Breast epithelium (tissue), 4 donors: Measurements from ENCODE around the gene NOL3. TPM values are rescaled to one million over a fixed set of nuclear protein-coding genes. Genes with fewer than 3 reads are reported as not detected.

ENCODE experiments used
- DNase-seq, 2 donors: peaks; one replicate each; pipeline ENCODE4 v3.0.0-alpha.2; 2019; ENCODE audit warnings: low spot score in 2 of 2
- H3K27ac ChIP-seq, 2 donors: fragments of 200-600 bp; sonication (generic) in 1 of 2; one replicate each; pipeline ENCODE4 v1.5.1; 2016 to 2019; ENCODE audit warnings: mild to moderate bottlenecking in 1 of 2
- H3K27me3 ChIP-seq, 2 donors: fragments of 200-600 bp; sonication (generic) in 1 of 2; one replicate each; pipeline versions ENCODE4 v1.5.1 to v1.6.0; 2017 to 2019; ENCODE audit warnings: control low read depth in 1 of 2, mild to moderate bottlenecking in 1 of 2
- H3K36me3 ChIP-seq: fragments of 200-600 bp; one replicate; pipeline ENCODE4 v1.5.1; 2019
- H3K4me1 ChIP-seq, 2 donors: fragments of 200-600 bp; sonication (generic); one replicate each; pipeline ENCODE4 v1.5.1; 2016 to 2019; ENCODE audit warnings: control low read depth in 1 of 2
- H3K4me3 ChIP-seq, 3 donors: fragments of 200-600 bp; sonication (generic); 1 replicate in 2 of 3; 2 replicates in 1 of 3; pipeline ENCODE4 v1.5.1; 2016 to 2019; ENCODE audit warnings: mild to moderate bottlenecking in 3 of 3, moderate library complexity in 2 of 3
- H3K9me3 ChIP-seq, 2 donors: fragments of 200-600 bp; sonication (generic) in 1 of 2; one replicate each; pipeline ENCODE4 v1.5.1; 2016 to 2019; ENCODE audit warnings: control low read depth in 1 of 2
- POLR2A ChIP-seq: fragments of 450-650 bp; IDR thresholded peaks from one replicate; pipeline ENCODE4 v1.6.1; 2016; ENCODE audit warnings: antibody characterized with exemption, mild to moderate bottlenecking, moderate library complexity
- POLR2AphosphoS5 ChIP-seq, 3 donors: sonication (generic); formaldehyde crosslinking; IDR thresholded peaks; one replicate each; pipeline ENCODE4 v1.6.1; 2017; ENCODE audit warnings: antibody characterized with exemption in 3 of 3
- intact Hi-C: fragments of 100-400 bp; cut with DNase I; formaldehyde crosslinking; loops from one replicate; pipeline ENCODE4 v1.15.1; 2023; ENCODE audit warnings: low total_unique reads
- total RNA-seq, 3 donors: library from RNA; depleted of rRNA; stranded (reverse); fragments of >200 nt; gene quantifications; one replicate each; pipeline ENCODE4 v1.1.0, GENCODE V29; 2016
- TF ChIP-seq, protein P1 (sequence below), 3 donors: fragments of 450-650 bp; IDR thresholded peaks; one replicate each; pipeline ENCODE4 v1.5.1; 2016 to 2017; ENCODE audit warnings: antibody characterized with exemption in 3 of 3, mild to moderate bottlenecking in 3 of 3, moderate library complexity in 3 of 3

NOL3 gene
- total RNA-seq, 3 donors from 2014 or later = 39.7 to 87.7 (median 45.9) TPM

DNA sequence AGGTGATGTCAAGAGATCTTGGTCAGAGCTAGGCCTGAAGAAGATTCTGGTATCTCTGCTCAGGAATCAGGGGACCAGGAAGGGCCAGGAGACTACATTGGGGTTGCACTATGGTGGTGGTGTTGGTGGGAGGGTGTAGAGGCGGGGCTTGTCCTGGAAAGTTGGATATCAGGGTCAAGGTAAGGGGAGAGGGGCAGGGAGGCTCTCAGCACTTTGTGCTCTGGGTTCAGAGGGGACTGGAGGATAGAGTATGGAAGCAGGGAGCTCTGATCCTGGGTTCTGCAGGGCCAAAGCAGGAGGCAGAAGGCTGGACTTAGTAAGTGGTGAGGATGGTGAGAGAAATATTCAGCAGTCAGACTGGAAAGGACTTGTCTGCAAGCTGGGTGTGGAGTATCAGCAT is 3.0 kb downstream of the NOL3 start:
- no peaks in the 10 kb centered on the region for H3K36me3 ChIP-seq
- peaks cover 5 to 16% of the 10 kb centered on the region in 2 donors for H3K4me1 ChIP-seq
- intact Hi-C loops = loop anchor here (10.0 kb wide), 1 partner anchor 241 kb away; the partner anchor contains the start of gene ZDHHC1
- no peak for DNase-seq
- H3K9me3 ChIP-seq = no peaks in the 10 kb centered on the region
- TF ChIP-seq POLR2A = no peak
- TF ChIP-seq POLR2AphosphoS5 (IDR thresholded peaks at IDR 0.05) = no peak
- TF ChIP-seq, protein P1, sequence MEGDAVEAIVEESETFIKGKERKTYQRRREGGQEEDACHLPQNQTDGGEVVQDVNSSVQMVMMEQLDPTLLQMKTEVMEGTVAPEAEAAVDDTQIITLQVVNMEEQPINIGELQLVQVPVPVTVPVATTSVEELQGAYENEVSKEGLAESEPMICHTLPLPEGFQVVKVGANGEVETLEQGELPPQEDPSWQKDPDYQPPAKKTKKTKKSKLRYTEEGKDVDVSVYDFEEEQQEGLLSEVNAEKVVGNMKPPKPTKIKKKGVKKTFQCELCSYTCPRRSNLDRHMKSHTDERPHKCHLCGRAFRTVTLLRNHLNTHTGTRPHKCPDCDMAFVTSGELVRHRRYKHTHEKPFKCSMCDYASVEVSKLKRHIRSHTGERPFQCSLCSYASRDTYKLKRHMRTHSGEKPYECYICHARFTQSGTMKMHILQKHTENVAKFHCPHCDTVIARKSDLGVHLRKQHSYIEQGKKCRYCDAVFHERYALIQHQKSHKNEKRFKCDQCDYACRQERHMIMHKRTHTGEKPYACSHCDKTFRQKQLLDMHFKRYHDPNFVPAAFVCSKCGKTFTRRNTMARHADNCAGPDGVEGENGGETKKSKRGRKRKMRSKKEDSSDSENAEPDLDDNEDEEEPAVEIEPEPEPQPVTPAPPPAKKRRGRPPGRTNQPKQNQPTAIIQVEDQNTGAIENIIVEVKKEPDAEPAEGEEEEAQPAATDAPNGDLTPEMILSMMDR (IDR thresholded peaks at IDR 0.05) = no peak
- no peaks in the 10 kb centered on the region for H3K27me3 ChIP-seq
- peak overlapping the region; percentile 37 to 75 (median 59) for H3K4me3 ChIP-seq
- H3K27ac ChIP-seq = peak overlapping the region; percentile 89 to 96

DNA sequence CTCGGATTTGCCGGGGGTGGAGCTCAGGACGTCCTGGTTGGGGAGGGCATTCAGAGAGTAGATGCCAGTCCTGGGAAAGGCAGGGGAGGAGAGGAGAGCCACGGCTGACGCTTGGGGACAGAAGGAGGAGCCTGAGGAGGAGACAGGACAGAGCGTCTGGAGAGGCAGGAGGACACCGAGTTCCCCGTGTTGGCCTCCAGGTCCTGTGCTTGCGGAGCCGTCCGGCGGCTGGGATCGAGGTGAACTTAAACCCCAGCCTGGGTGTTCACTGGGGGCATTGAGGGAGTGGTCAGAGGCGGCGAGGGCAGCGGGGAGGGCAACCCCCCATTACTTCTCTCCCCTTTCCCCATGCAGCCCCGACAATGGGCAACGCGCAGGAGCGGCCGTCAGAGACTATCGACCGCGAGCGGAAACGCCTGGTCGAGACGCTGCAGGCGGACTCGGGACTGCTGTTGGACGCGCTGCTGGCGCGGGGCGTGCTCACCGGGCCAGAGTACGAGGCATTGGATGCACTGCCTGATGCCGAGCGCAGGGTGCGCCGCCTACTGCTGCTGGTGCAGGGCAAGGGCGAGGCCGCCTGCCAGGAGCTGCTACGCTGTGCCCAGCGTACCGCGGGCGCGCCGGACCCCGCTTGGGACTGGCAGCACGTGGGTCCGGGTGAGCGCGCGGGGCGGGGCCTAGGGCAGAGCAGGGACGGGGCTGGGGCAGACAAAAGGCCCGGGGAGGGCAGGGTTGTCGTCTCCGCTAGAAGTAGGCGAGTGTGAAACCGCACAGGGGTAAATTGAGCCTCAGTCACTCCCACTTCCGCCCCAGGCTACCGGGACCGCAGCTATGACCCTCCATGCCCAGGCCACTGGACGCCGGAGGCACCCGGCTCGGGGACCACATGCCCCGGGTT is 3.7 kb downstream of the NOL3 start:
- peak; percentile 81 to 86 for DNase-seq
- peak overlapping the region; percentile 37 to 75 (median 59) for H3K4me3 ChIP-seq
- peaks cover 5 to 16% of the 10 kb centered on the region in 2 donors for H3K4me1 ChIP-seq
- no peaks in the 10 kb centered on the region for H3K27me3 ChIP-seq
- no peaks in the 10 kb centered on the region for H3K36me3 ChIP-seq
- intact Hi-C loops = loop anchor here (10.0 kb wide), 1 partner anchor 241 kb away; the partner anchor contains the start of gene ZDHHC1
- TF ChIP-seq POLR2A (no peak), POLR2AphosphoS5 (IDR thresholded peaks at IDR 0.05) (peak; percentile 51 to 56 (median 53))
- TF ChIP-seq, protein P1 (IDR thresholded peaks at IDR 0.05) = peak in 1 of 3 donors; percentile 13
- no peaks in the 10 kb centered on the region for H3K9me3 ChIP-seq
- peak overlapping the region; percentile 89 to 96 for H3K27ac ChIP-seq

DNA sequence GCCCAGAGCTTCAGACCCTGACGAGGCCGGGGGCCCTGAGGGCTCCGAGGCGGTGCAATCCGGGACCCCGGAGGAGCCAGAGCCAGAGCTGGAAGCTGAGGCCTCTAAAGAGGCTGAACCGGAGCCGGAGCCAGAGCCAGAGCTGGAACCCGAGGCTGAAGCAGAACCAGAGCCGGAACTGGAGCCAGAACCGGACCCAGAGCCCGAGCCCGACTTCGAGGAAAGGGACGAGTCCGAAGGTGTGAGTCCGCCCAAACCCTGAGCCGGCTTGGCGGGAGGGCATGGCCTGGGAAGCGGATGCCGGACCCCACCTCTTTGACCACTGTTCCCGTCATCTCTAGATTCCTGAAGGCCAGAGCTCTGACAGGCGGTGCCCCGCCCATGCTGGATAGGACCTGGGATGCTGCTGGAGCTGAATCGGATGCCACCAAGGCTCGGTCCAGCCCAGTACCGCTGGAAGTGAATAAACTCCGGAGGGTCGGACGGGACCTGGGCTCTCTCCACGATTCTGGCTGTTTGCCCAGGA is 4.4 kb downstream of the NOL3 start:
- DNase-seq = no peak
- no peaks in the 10 kb centered on the region for H3K36me3 ChIP-seq
- peak overlapping the region; percentile 89 to 96 for H3K27ac ChIP-seq
- intact Hi-C loops = loop anchor here (10.0 kb wide), 1 partner anchor 240 kb away; the partner anchor contains the start of gene ZDHHC1
- no peaks in the 10 kb centered on the region for H3K27me3 ChIP-seq
- H3K4me3 ChIP-seq = peak overlapping the region; percentile 37 to 75 (median 59)
- no peaks in the 10 kb centered on the region for H3K9me3 ChIP-seq
- TF ChIP-seq, protein P1 (IDR thresholded peaks at IDR 0.05) = no peak
- TF ChIP-seq POLR2AphosphoS5 (IDR thresholded peaks at IDR 0.05) (no peak), POLR2A (no peak)
- peaks cover 5 to 11% of the 10 kb centered on the region in 2 donors for H3K4me1 ChIP-seq

DNA sequence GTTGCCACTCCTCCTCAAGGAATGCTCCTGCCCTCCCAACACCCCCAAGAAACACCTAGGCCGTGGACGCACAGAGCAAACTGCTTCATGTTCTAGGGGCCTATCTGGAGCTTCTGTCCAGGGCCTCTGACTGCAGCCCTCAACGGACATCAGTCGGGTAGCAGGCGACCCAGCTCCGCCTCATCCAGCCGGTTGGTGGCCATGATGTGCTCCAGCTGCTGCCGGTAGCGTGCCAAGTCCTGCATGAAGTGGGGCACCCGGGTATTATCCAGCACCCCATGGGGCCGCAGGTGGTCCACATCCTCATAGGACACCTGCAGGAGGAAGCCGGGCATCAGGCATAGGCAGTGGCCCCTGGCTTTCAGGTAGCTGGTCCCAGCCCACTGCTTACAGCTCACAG is 6.3 kb downstream of the NOL3 start:
- Histone ChIP-seq H3K27me3 (no peaks in the 10 kb centered on the region), H3K9me3 (no peaks in the 10 kb centered on the region), H3K4me3 (no peak overlapping the region), H3K36me3 (no peaks in the 10 kb centered on the region), H3K4me1 (peaks cover 5 to 11% of the 10 kb centered on the region in 2 donors), H3K27ac (no peak overlapping the region)
- intact Hi-C loops = loop anchor here (10.0 kb wide), 1 partner anchor 238 kb away; the partner anchor contains the start of gene ZDHHC1
- TF ChIP-seq POLR2AphosphoS5 (IDR thresholded peaks at IDR 0.05) (no peak), POLR2A (no peak)
- TF ChIP-seq, protein P1 (IDR thresholded peaks at IDR 0.05) = no peak
- no peak for DNase-seq
